Activated CD4-positive, alpha-beta T cell treated with anti-CD3 and anti-CD28 coated beads, Interleukin-2, Interleukin-4, amounts not matched to agents 100 ng/mL and 50 ng/mL, durations not matched to agents 16 hours and 8 hours (primary cell): Measurements from ENCODE around the gene LRIT1.

Experiments
- DNase-seq: peaks from one replicate; pipeline ENCODE4 v3.0.0-alpha.2; 2020; ENCODE audit warnings: low spot score

Gene LRIT1

GRCh38 chr10:84254552-84255478 lies 13.5 kb upstream of the LRIT1 start:
- DNase-seq, result no peak

- no peak for DNase-seq
Observed at GRCh38 chr10:84248794-84249193, 7.4 kb upstream of the LRIT1 start.

- DNase-seq, result no peak
Observed at GRCh38 chr10:84247496-84247895, 6.2 kb upstream of the LRIT1 start.

- DNase-seq, result no peak
Observed at GRCh38 chr10:84244651-84245270, 3.4 kb upstream of the LRIT1 start, which contains the start of gene RGR. Gene RGR, plus strand, starts transcription at chr10:84245053. Its CDS starts 38 bp downstream, at chr10:84245091.

- no peak for DNase-seq
Observed at GRCh38 chr10:84243759-84244158, 2.4 kb upstream of the LRIT1 start.

GRCh38 chr10:84238909-84239308 lies 2.4 kb downstream of the LRIT1 start:
- no peak for DNase-seq

- DNase-seq, result no peak
Observed at GRCh38 chr10:84237199-84238051, 3.9 kb downstream of the LRIT1 start.

- no peak for DNase-seq
Observed at GRCh38 chr10:84236807-84237198, 4.5 kb downstream of the LRIT1 start.

GRCh38 chr10:84235096-84235495 lies 6.2 kb downstream of the LRIT1 start:
- no peak for DNase-seq

- DNase-seq, result no peak
Observed at GRCh38 chr10:84234479-84234878, 6.9 kb downstream of the LRIT1 start.

- no peak for DNase-seq
Observed at GRCh38 chr10:84233940-84234339, 7.4 kb downstream of the LRIT1 start.

GRCh38 chr10:84232376-84232775 lies 9.0 kb downstream of the LRIT1 start:
- no peak for DNase-seq

- no peak for DNase-seq
Observed at GRCh38 chr10:84230359-84230758, 11.0 kb downstream of the LRIT1 start.

GRCh38 chr10:84227810-84228209 lies 13.5 kb downstream of the LRIT1 start:
- no peak for DNase-seq

GRCh38 chr10:84226616-84227015 lies 14.7 kb downstream of the LRIT1 start:
- DNase-seq, result no peak

GRCh38 chr10:84225427-84226173 lies 15.7 kb downstream of the LRIT1 start, which contains the start of gene LRIT2:
Gene LRIT2, minus strand, starts transcription at chr10:84225544. Its CDS starts 24 bp downstream, at chr10:84225520.
- DNase-seq, result no peak

GRCh38 chr10:84224411-84225028 lies 16.8 kb downstream of the LRIT1 start:
- DNase-seq, result no peak

- no peak for DNase-seq
Observed at GRCh38 chr10:84221916-84222315, 19.4 kb downstream of the LRIT1 start.

GRCh38 chr10:84217746-84218145 lies 23.6 kb downstream of the LRIT1 start:
- no peak for DNase-seq

GRCh38 chr10:84216834-84217233 lies 24.5 kb downstream of the LRIT1 start:
- DNase-seq, result no peak

- DNase-seq, result peak; percentile 47
Observed at GRCh38 chr10:84214612-84215235, 26.6 kb downstream of the LRIT1 start.
